Left kidney (tissue), 2 donors: Measurements from ENCODE around the gene CHD6. TPM values are rescaled to one million over a fixed set of nuclear protein-coding genes. Genes with fewer than 3 reads are reported as not detected.

Experiments used
- DNase-seq: peaks from one replicate; pipeline ENCODE4 v3.0.0-alpha.2; 2013
- polyA plus RNA-seq: library from polyadenylated mRNA; unstranded; fragments of 120-200 nt; gene quantifications from one replicate; pipeline ENCODE4 v1.2.1, GENCODE V29; 2013; ENCODE audit not compliant: insufficient read length

The CHD6 gene
- polyA plus RNA-seq, 1 donor = 58.2 TPM

- no peak for DNase-seq
Observed at GRCh38 chr20:41627001-41627495, 8.9 kb upstream of the CHD6 start.

- DNase-seq = no peak
Observed at GRCh38 chr20:41623625-41624375, 5.6 kb upstream of the CHD6 start.

- no peak for DNase-seq
Observed at GRCh38 chr20:41622584-41622983, 4.4 kb upstream of the CHD6 start.

- no peak for DNase-seq
Observed at GRCh38 chr20:41621971-41622370, 3.8 kb upstream of the CHD6 start.

- no peak for DNase-seq
Observed at GRCh38 chr20:41621421-41621820, 3.2 kb upstream of the CHD6 start.

- no peak for DNase-seq
Observed at GRCh38 chr20:41619360-41620100, 1.4 kb upstream of the CHD6 start.

- DNase-seq = no peak
Observed at GRCh38 chr20:41618807-41619311, 682 bp upstream of the CHD6 start.

- DNase-seq = peak; percentile 35
Observed at GRCh38 chr20:41617059-41617901, 897 bp downstream of the CHD6 start.

GRCh38 chr20:41616228-41616627 is 1.9 kb downstream of the CHD6 start:
- DNase-seq = no peak

GRCh38 chr20:41615676-41616075 is 2.5 kb downstream of the CHD6 start:
- DNase-seq = no peak

GRCh38 chr20:41615110-41615509 is 3.1 kb downstream of the CHD6 start:
- no peak for DNase-seq

- no peak for DNase-seq
Observed at GRCh38 chr20:41613321-41613720, 4.9 kb downstream of the CHD6 start.

GRCh38 chr20:41609474-41609873 is 8.7 kb downstream of the CHD6 start:
- DNase-seq = no peak

GRCh38 chr20:41608606-41609005 is 9.6 kb downstream of the CHD6 start:
- DNase-seq = no peak

GRCh38 chr20:41607791-41608190 is 10.4 kb downstream of the CHD6 start:
- no peak for DNase-seq

- DNase-seq = no peak
Observed at GRCh38 chr20:41604002-41604401, 14.2 kb downstream of the CHD6 start.

- DNase-seq = no peak
Observed at GRCh38 chr20:41601742-41602141, 16.4 kb downstream of the CHD6 start.

- no peak for DNase-seq
Observed at GRCh38 chr20:41600926-41601631, 17.1 kb downstream of the CHD6 start.

GRCh38 chr20:41599699-41600104 is 18.5 kb downstream of the CHD6 start:
- no peak for DNase-seq

- DNase-seq = no peak
Observed at GRCh38 chr20:41598719-41599118, 19.5 kb downstream of the CHD6 start.

- no peak for DNase-seq
Observed at GRCh38 chr20:41594514-41595322, 23.5 kb downstream of the CHD6 start.
